Neural progenitor cell (in vitro differentiated cells): ENCODE results near the gene ARMC9. TPM values are rescaled to one million over a fixed set of nuclear protein-coding genes. Genes with fewer than 3 reads are reported as not detected.
A peak's percentile ranks its signal among the peaks of the same experiment; 100 is the strongest.

Experiments used
- DNase-seq: peaks from one replicate; pipeline ENCODE4 v3.0.0-alpha.2; 2016; ENCODE audit warnings: low spot score
- H2AFZ ChIP-seq: fragments of 200-600 bp; sonication (generic); replicated peaks from 2 replicates; pipeline ENCODE4 v1.6.1; 2016; ENCODE audit warnings: antibody characterized with exemption
- H3F3A ChIP-seq: fragments of 200-600 bp; sonication (generic); 2 replicates; pipeline ENCODE4 v1.6.1; 2016; ENCODE audit warnings: antibody characterized with exemption, low read depth
- H3K27ac ChIP-seq: fragments of 200-600 bp; sonication (generic); 2 replicates; pipeline ENCODE4 v1.5.1; 2016; ENCODE audit warnings: mild to moderate bottlenecking
- H3K27me3 ChIP-seq: fragments of 200-600 bp; sonication (generic); 2 replicates; pipeline ENCODE4 v1.6.1; 2016; ENCODE audit warnings: mild to moderate bottlenecking, moderate library complexity
- H3K36me3 ChIP-seq: fragments of 200-600 bp; sonication (generic); 2 replicates; pipeline ENCODE4 v1.5.1; 2016
- H3K4me1 ChIP-seq: fragments of 200-600 bp; sonication (generic); 2 replicates; pipeline ENCODE4 v1.6.1; 2016; ENCODE audit warnings: mixed run types
- H3K4me2 ChIP-seq: fragments of 200-600 bp; sonication (generic); 2 replicates; pipeline ENCODE4 v1.6.1; 2016
- H3K4me3 ChIP-seq: fragments of 200-600 bp; sonication (generic); 2 replicates; pipeline ENCODE4 v1.5.1; 2016
- H3K79me2 ChIP-seq: fragments of 200-600 bp; sonication (generic); 2 replicates; pipeline ENCODE4 v1.6.1; 2016; ENCODE audit warnings: low read depth
- H3K9ac ChIP-seq: fragments of 200-600 bp; sonication (generic); 2 replicates; pipeline ENCODE4 v1.6.1; 2016
- H3K9me3 ChIP-seq: fragments of 200-600 bp; sonication (generic); 2 replicates; pipeline ENCODE4 v1.5.1; 2016; ENCODE audit warnings: low read depth
- H4K20me1 ChIP-seq: fragments of 200-600 bp; sonication (generic); 2 replicates; pipeline ENCODE4 v1.6.1; 2016; ENCODE audit warnings: low read depth
- H3K27ac Mint-ChIP-seq: 3 replicates; pipeline ENCODE4 v1.8.0; 2021; ENCODE audit warnings: mixed read lengths
- H3K27me3 Mint-ChIP-seq: 2 replicates; pipeline ENCODE4 v1.8.0; 2022; ENCODE audit warnings: low read depth, mild to moderate bottlenecking, inconsistent platforms, moderate library complexity, mixed read lengths; ENCODE audit not compliant: insufficient read depth
- H3K36me3 Mint-ChIP-seq: 3 replicates; pipeline ENCODE4 v1.8.0; 2021; ENCODE audit warnings: mixed read lengths
- H3K4me1 Mint-ChIP-seq: 3 replicates; pipeline ENCODE4 v1.8.0; 2021; ENCODE audit warnings: mixed read lengths
- H3K4me3 Mint-ChIP-seq: 3 replicates; pipeline ENCODE4 v1.8.0; 2021; ENCODE audit warnings: mild to moderate bottlenecking, moderate library complexity, mixed read lengths
- H3K9me3 Mint-ChIP-seq: 3 replicates; pipeline ENCODE4 v1.8.0; 2020; ENCODE audit warnings: mixed read lengths
- CTCF ChIP-seq: fragments of 200-600 bp; sonication (generic); IDR thresholded peaks from 2 replicates; pipeline ENCODE4 v1.5.1; 2017; ENCODE audit warnings: antibody characterized with exemption, mild to moderate bottlenecking
- EZH2 ChIP-seq: fragments of 200-600 bp; sonication (generic); IDR thresholded peaks from 2 replicates; pipeline ENCODE4 v1.6.1; 2017; ENCODE audit warnings: antibody characterized with exemption, mild to moderate bottlenecking, moderate library complexity
- EZH2phosphoT487 ChIP-seq: fragments of 200-600 bp; sonication (generic); IDR thresholded peaks from 2 replicates; pipeline ENCODE4 v1.6.1; 2017; ENCODE audit warnings: antibody characterized with exemption
- total RNA-seq: library from RNA; depleted of rRNA; stranded (reverse); fragments of >200 nt; gene quantifications from 2 replicates; pipeline ENCODE4 v1.2.3, GENCODE V29; 2015; ENCODE audit warnings: low replicate concordance

The ARMC9 gene
- total RNA-seq, 1 donor from 2014 or later = 45.8 TPM

GRCh38 chr2:231415029-231415428, 216.6 kb downstream of the ARMC9 start:
- peaks cover 10% of the 10 kb centered on the region for H3K4me1 ChIP-seq
- TF ChIP-seq EZH2 (no peak), EZH2phosphoT487 (no peak), CTCF (no peak)
- no peaks in the 10 kb centered on the region for H3K36me3 ChIP-seq
- peaks cover 20% of the 10 kb centered on the region for H3F3A ChIP-seq
- H3K27ac Mint-ChIP-seq = no peak overlapping the region
- no peak overlapping the region for H3K4me3 ChIP-seq
- H3K27ac ChIP-seq = no peak overlapping the region
- H3K9me3 Mint-ChIP-seq = peaks cover 8% of the 10 kb centered on the region
- no peaks in the 10 kb centered on the region for H4K20me1 ChIP-seq
- H3K9ac ChIP-seq = no peak overlapping the region
- no peak overlapping the region for H3K4me2 ChIP-seq
- no peak overlapping the region for H2AFZ ChIP-seq
- H3K36me3 Mint-ChIP-seq = no peaks in the 10 kb centered on the region
- H3K79me2 ChIP-seq = no peaks in the 10 kb centered on the region
- no peak overlapping the region for H3K4me3 Mint-ChIP-seq
- no peaks in the 10 kb centered on the region for H3K9me3 ChIP-seq
- DNase-seq = no peak
- H3K4me1 Mint-ChIP-seq = peaks cover 11% of the 10 kb centered on the region
- peaks cover 11% of the 10 kb centered on the region for H3K27me3 ChIP-seq
- peaks cover 4% of the 10 kb centered on the region for H3K27me3 Mint-ChIP-seq

DNA sequence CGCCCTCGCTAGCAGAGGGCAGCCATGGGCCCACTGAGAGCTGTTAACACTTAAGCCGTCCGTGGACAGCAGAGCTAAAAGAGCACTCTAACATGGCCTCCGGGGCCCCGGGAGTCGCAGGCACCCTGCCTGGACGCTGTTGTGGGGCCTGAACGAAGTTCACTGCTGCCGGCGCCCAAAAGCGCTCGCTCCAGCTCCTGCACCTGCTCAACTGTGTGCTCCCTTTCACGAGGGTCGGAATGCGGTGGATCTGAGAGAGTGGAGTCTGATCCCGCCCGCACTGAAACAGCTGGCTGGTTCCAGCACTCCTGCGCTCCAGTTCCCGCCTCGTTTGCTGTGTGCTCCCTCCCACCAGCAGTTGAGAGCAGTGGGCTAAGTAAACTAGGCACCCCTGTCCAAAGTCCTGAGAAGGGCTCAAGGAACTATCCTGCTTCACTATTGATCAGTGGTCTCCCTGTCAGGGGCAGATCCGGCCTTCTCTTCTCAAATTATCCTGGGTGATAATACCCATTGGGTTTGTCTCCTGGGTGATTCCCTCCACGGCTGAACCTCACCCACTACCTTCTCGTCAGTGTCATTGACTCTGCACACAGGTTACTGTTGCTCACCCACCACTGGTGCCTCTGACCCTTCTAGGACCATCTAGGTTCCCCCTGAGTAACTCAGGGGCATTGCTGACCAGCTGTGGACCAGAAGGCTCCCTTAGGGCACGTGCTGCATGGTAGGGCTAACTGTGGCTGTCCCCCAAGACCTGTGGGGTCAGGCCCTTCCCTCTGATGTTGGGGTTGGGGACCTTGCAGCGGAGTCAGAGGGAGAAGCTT, 220.6 kb downstream of the ARMC9 start:
- H3K27me3 ChIP-seq = no peaks in the 10 kb centered on the region
- no peaks in the 10 kb centered on the region for H3K4me1 ChIP-seq
- Mint-ChIP-seq H3K9me3 (no peaks in the 10 kb centered on the region), H3K4me3 (no peak overlapping the region), H3K4me1 (peaks cover 3% of the 10 kb centered on the region), H3K27ac (no peak overlapping the region), H3K27me3 (no peaks in the 10 kb centered on the region), H3K36me3 (no peaks in the 10 kb centered on the region)
- no peaks in the 10 kb centered on the region for H3K9me3 ChIP-seq
- H4K20me1 ChIP-seq = no peaks in the 10 kb centered on the region
- H3K36me3 ChIP-seq = no peaks in the 10 kb centered on the region
- DNase-seq = peak; percentile 29
- TF ChIP-seq EZH2 = no peak
- TF ChIP-seq CTCF = no peak
- TF ChIP-seq EZH2phosphoT487 = no peak
- no peaks in the 10 kb centered on the region for H3K79me2 ChIP-seq
- no peaks in the 10 kb centered on the region for H3F3A ChIP-seq
- H3K27ac ChIP-seq = no peak overlapping the region
- H3K9ac ChIP-seq = no peak overlapping the region
- no peak overlapping the region for H2AFZ ChIP-seq
- no peak overlapping the region for H3K4me3 ChIP-seq
- no peak overlapping the region for H3K4me2 ChIP-seq

DNA sequence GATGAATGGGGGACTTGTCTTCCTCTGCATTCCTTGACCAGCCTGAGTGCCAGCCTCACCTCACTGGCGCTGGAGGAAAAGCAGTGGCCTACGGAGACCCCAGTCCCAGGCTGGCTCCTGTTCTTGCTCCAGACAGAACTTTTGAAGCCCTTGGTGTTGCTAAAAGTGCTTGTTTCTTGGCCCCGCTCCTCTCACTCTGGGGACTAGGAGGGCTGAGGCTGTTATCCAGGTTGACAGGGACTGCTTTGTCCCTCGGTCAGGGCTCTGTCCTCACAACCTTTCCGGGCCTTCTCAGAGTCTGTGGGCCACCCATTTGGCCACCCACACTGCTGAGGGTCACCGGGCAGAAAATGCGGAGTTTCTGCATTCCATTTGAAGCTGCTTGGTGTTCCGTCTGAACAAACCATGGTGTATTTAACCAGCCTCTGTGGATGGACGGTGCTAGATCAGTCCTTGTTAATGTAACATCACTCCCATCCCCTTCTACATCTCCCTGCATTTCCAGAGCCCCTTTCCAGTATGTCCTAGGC, 222.7 kb downstream of the ARMC9 start:
- H3K4me3 Mint-ChIP-seq = no peak overlapping the region
- TF ChIP-seq EZH2phosphoT487 (no peak), CTCF (no peak), EZH2 (no peak)
- no peaks in the 10 kb centered on the region for H3K27me3 ChIP-seq

More for the DNA sequence above, 222.7 kb downstream of the ARMC9 start:
- DNase-seq = no peak
- Histone ChIP-seq H2AFZ (no peak overlapping the region), H3K36me3 (no peaks in the 10 kb centered on the region), H3K4me2 (no peak overlapping the region), H4K20me1 (no peaks in the 10 kb centered on the region), H3K9me3 (no peaks in the 10 kb centered on the region), H3K79me2 (no peaks in the 10 kb centered on the region), H3K4me1 (no peaks in the 10 kb centered on the region), H3K9ac (no peak overlapping the region), H3K27ac (no peak overlapping the region), H3F3A (no peaks in the 10 kb centered on the region), H3K4me3 (no peak overlapping the region)
- no peaks in the 10 kb centered on the region for H3K27me3 Mint-ChIP-seq
- H3K4me1 Mint-ChIP-seq = no peaks in the 10 kb centered on the region
- H3K27ac Mint-ChIP-seq = no peak overlapping the region
- no peaks in the 10 kb centered on the region for H3K36me3 Mint-ChIP-seq
- peaks cover 3% of the 10 kb centered on the region for H3K9me3 Mint-ChIP-seq
